Glutamatergic neuron (in vitro differentiated cells): Measurements from ENCODE around the gene LSM7. TPM values are rescaled to one million over a fixed set of nuclear protein-coding genes. Genes with fewer than 3 reads are reported as not detected.

Source experiments
- DNase-seq: peaks from one replicate; pipeline ENCODE4 v3.0.0; 2022
- H3K27ac Mint-ChIP-seq: one replicate; pipeline ENCODE4 v1.8.0; 2020; ENCODE audit warnings: mild to moderate bottlenecking, mixed read lengths, inconsistent platforms; ENCODE audit not compliant: unreplicated experiment
- H3K27me3 Mint-ChIP-seq: one replicate; pipeline ENCODE4 v1.8.0; 2020; ENCODE audit warnings: mild to moderate bottlenecking, moderate library complexity, mixed read lengths, inconsistent platforms; ENCODE audit not compliant: unreplicated experiment
- H3K36me3 Mint-ChIP-seq: one replicate; pipeline ENCODE4 v1.8.0; 2020; ENCODE audit warnings: mild to moderate bottlenecking, mixed read lengths, inconsistent platforms; ENCODE audit not compliant: unreplicated experiment
- H3K4me1 Mint-ChIP-seq: one replicate; pipeline ENCODE4 v1.8.0; 2020; ENCODE audit warnings: mild to moderate bottlenecking, low read depth, mixed read lengths, inconsistent platforms; ENCODE audit not compliant: unreplicated experiment
- H3K4me3 Mint-ChIP-seq: one replicate; pipeline ENCODE4 v1.8.0; 2020; ENCODE audit warnings: mild to moderate bottlenecking, mixed read lengths, inconsistent platforms; ENCODE audit not compliant: unreplicated experiment
- H3K9me3 Mint-ChIP-seq: one replicate; pipeline ENCODE4 v1.8.0; 2020; ENCODE audit warnings: mild to moderate bottlenecking, moderate library complexity, mixed read lengths, inconsistent platforms; ENCODE audit not compliant: unreplicated experiment
- CTCF ChIP-seq: fragments of 200-600 bp; sonication (generic); IDR thresholded peaks from one replicate; pipeline ENCODE4 v1.5.0; 2021; ENCODE audit not compliant: partially characterized antibody, unreplicated experiment
- total RNA-seq: library from RNA; stranded (reverse); fragmentation: NEBNext Ultra II Directional; extraction: Animal tissue kit (Norgen Biotek cat#: 25700); gene quantifications from one replicate; pipeline ENCODE4 v1.2.1, GENCODE V29; 2021; ENCODE audit not compliant: unreplicated experiment

Gene LSM7
- total RNA-seq, 1 donor from 2014 or later: 105 TPM

GRCh38 chr19:2306971-2307370 lies 21.4 kb downstream of the LSM7 start:
- no peaks in the 10 kb centered on the region for H3K36me3 Mint-ChIP-seq
- no peak overlapping the region for H3K4me3 Mint-ChIP-seq
- H3K27ac Mint-ChIP-seq: peak overlapping the region; percentile 46
- no peak for DNase-seq
- TF ChIP-seq CTCF: no peak
- peaks cover 8% of the 10 kb centered on the region for H3K4me1 Mint-ChIP-seq
- peaks cover 8% of the 10 kb centered on the region for H3K9me3 Mint-ChIP-seq
- H3K27me3 Mint-ChIP-seq: peaks cover 6% of the 10 kb centered on the region

GRCh38 chr19:2306281-2306806 lies 22.0 kb downstream of the LSM7 start:
- no peaks in the 10 kb centered on the region for H3K36me3 Mint-ChIP-seq

GRCh38 chr19:2305452-2306280 lies 22.7 kb downstream of the LSM7 start:
- no peak for DNase-seq
- H3K27ac Mint-ChIP-seq: no peak overlapping the region
- H3K4me3 Mint-ChIP-seq: no peak overlapping the region
- TF ChIP-seq CTCF: no peak
- peaks cover 8% of the 10 kb centered on the region for H3K9me3 Mint-ChIP-seq
- H3K4me1 Mint-ChIP-seq: peaks cover 9% of the 10 kb centered on the region
- H3K36me3 Mint-ChIP-seq: no peaks in the 10 kb centered on the region
- peaks cover 8% of the 10 kb centered on the region for H3K27me3 Mint-ChIP-seq

More at GRCh38 chr19:2306281-2306806, 22.0 kb downstream of the LSM7 start:
- Mint-ChIP-seq H3K4me3 (no peak overlapping the region), H3K27me3 (peaks cover 7% of the 10 kb centered on the region), H3K9me3 (peaks cover 8% of the 10 kb centered on the region), H3K27ac (no peak overlapping the region), H3K4me1 (peaks cover 8% of the 10 kb centered on the region)
- no peak for TF ChIP-seq CTCF
- no peak for DNase-seq

GRCh38 chr19:2303211-2303798 lies 25.1 kb downstream of the LSM7 start:
- peaks cover 9% of the 10 kb centered on the region for H3K27me3 Mint-ChIP-seq
- peaks cover 7% of the 10 kb centered on the region for H3K4me1 Mint-ChIP-seq
- no peak for TF ChIP-seq CTCF
- H3K4me3 Mint-ChIP-seq: peak overlapping the region; percentile 55
- no peak overlapping the region for H3K27ac Mint-ChIP-seq
- DNase-seq: no peak
- H3K36me3 Mint-ChIP-seq: no peaks in the 10 kb centered on the region
- peaks cover 2% of the 10 kb centered on the region for H3K9me3 Mint-ChIP-seq
